H9 (cell line): ENCODE data around the gene ABCG1. TPM values are rescaled to one million over a fixed set of nuclear protein-coding genes. Genes with fewer than 3 reads are reported as not detected.

Source experiments
- DNase-seq: peaks from one replicate; pipeline ENCODE4 v3.0.0-alpha.2; 2017
- H2AFZ ChIP-seq: one replicate; pipeline ENCODE4 v1.6.1; 2013; ENCODE audit warnings: mild to moderate bottlenecking, low read length, control low read depth, moderate library complexity
- H2AK5ac ChIP-seq: 2 replicates; pipeline ENCODE4 v1.6.1; 2013; ENCODE audit warnings: low read length, control low read depth, mixed read lengths; ENCODE audit not compliant: insufficient read length
- H2BK120ac ChIP-seq: one replicate; pipeline ENCODE4 v1.6.1; 2013; ENCODE audit warnings: low read depth, mild to moderate bottlenecking, low read length, control low read depth, inconsistent platforms; ENCODE audit not compliant: poor library complexity, severe bottlenecking
- H2BK12ac ChIP-seq: 2 replicates; pipeline ENCODE4 v1.6.1; 2013; ENCODE audit warnings: low read length, control low read depth, mixed read lengths, low read depth; ENCODE audit not compliant: insufficient read length
- H2BK15ac ChIP-seq: 2 replicates; pipeline ENCODE4 v1.6.1; 2013; ENCODE audit warnings: low read depth, low read length, control low read depth
- H2BK20ac ChIP-seq: one replicate; pipeline ENCODE4 v1.6.1; 2013; ENCODE audit warnings: low read depth, mild to moderate bottlenecking, low read length, control low read depth, inconsistent platforms; ENCODE audit not compliant: poor library complexity, severe bottlenecking
- H2BK5ac ChIP-seq: 2 replicates; pipeline ENCODE4 v1.6.1; 2013; ENCODE audit warnings: low read length, control low read depth, mixed read lengths; ENCODE audit not compliant: insufficient read length
- H3K14ac ChIP-seq: 2 replicates; pipeline ENCODE4 v1.6.1; 2013; ENCODE audit warnings: low read length, control low read depth; ENCODE audit not compliant: insufficient read depth
- H3K18ac ChIP-seq: 2 replicates; pipeline ENCODE4 v1.6.1; 2013; ENCODE audit warnings: low read depth, mild to moderate bottlenecking, mixed read lengths, low read length, control low read depth; ENCODE audit not compliant: insufficient read length
- H3K23ac ChIP-seq: 2 replicates; pipeline ENCODE4 v1.6.1; 2013; ENCODE audit warnings: low read length, control low read depth, mixed read lengths, low read depth; ENCODE audit not compliant: insufficient read length
- H3K23me2 ChIP-seq: 2 replicates; pipeline ENCODE4 v1.6.1; 2013; ENCODE audit warnings: low read depth, mild to moderate bottlenecking, mixed read lengths, low read length, control low read depth; ENCODE audit not compliant: insufficient read length, poor library complexity, severe bottlenecking
- H3K27ac ChIP-seq: 2 replicates; pipeline ENCODE4 v1.5.1; 2013; ENCODE audit warnings: low read length, control low read depth, mixed read lengths, low read depth; ENCODE audit not compliant: insufficient read length
- H3K27me3 ChIP-seq: 2 replicates; pipeline ENCODE4 v1.6.1; 2013; ENCODE audit warnings: low read length, control low read depth, inconsistent platforms; ENCODE audit not compliant: insufficient read depth
- H3K4ac ChIP-seq: 2 replicates; pipeline ENCODE4 v1.6.1; 2013; ENCODE audit warnings: low read depth, mild to moderate bottlenecking, control low read depth, inconsistent platforms, low read length, moderate library complexity
- H3K4me1 ChIP-seq: 2 replicates; pipeline ENCODE4 v1.6.1; 2013; ENCODE audit warnings: low read length, control low read depth, inconsistent platforms; ENCODE audit not compliant: insufficient read depth
- H3K4me2 ChIP-seq: 2 replicates; pipeline ENCODE4 v1.6.1; 2013; ENCODE audit warnings: low read length, control low read depth, mixed read lengths; ENCODE audit not compliant: insufficient read length, insufficient read depth
- H3K56ac ChIP-seq: 2 replicates; pipeline ENCODE4 v1.6.1; 2013; ENCODE audit warnings: low read depth, mild to moderate bottlenecking, mixed read lengths, low read length, control low read depth; ENCODE audit not compliant: insufficient read length
- H3K79me1 ChIP-seq: 2 replicates; pipeline ENCODE4 v1.6.1; 2013; ENCODE audit warnings: low read depth, mild to moderate bottlenecking, moderate library complexity, low read length, control low read depth, inconsistent platforms; ENCODE audit not compliant: insufficient read depth, poor library complexity, severe bottlenecking
- H3K79me2 ChIP-seq: 2 replicates; pipeline ENCODE4 v1.6.1; 2013; ENCODE audit warnings: low read length, control low read depth, inconsistent platforms; ENCODE audit not compliant: insufficient read depth
- H3K9ac ChIP-seq: 2 replicates; pipeline ENCODE4 v1.6.1; 2013; ENCODE audit warnings: low read length, control low read depth, mixed read lengths; ENCODE audit not compliant: insufficient read length; ENCODE audit errors: extremely low read depth
- H3K9me3 ChIP-seq: one replicate; pipeline ENCODE4 v1.6.1; 2013; ENCODE audit warnings: low read depth, low read length, inconsistent platforms; ENCODE audit not compliant: control insufficient read depth
- H3T11ph ChIP-seq: one replicate; pipeline ENCODE4 v1.6.1; 2013; ENCODE audit warnings: mild to moderate bottlenecking, low read length, control low read depth, inconsistent platforms
- H4K20me1 ChIP-seq: one replicate; pipeline ENCODE4 v1.6.1; 2013; ENCODE audit not compliant: control insufficient read depth, insufficient read length, insufficient read depth
- H4K5ac ChIP-seq: 2 replicates; pipeline ENCODE4 v1.6.1; 2013; ENCODE audit warnings: low read depth, mild to moderate bottlenecking, mixed read lengths, low read length, control low read depth; ENCODE audit not compliant: insufficient read length
- H4K8ac ChIP-seq: replicated peaks from 2 replicates; pipeline ENCODE4 v1.6.1; 2013; ENCODE audit warnings: low read length, control low read depth, mixed read lengths, low read depth; ENCODE audit not compliant: insufficient read length
- H4K91ac ChIP-seq: 2 replicates; pipeline ENCODE4 v1.6.1; 2013; ENCODE audit warnings: low read depth, mild to moderate bottlenecking, moderate library complexity, mixed read lengths, low read length, control low read depth; ENCODE audit not compliant: insufficient read length
- H3K27ac Mint-ChIP-seq, 3 experiments: 2 replicates in 2 of 3; 3 replicates in 1 of 3; pipeline ENCODE4 v1.8.0; 2020 to 2021; ENCODE audit warnings: mixed read lengths in 3 of 3, mild to moderate bottlenecking in 1 of 3, moderate library complexity in 1 of 3
- H3K27me3 Mint-ChIP-seq: 2 replicates; pipeline ENCODE4 v1.8.0; 2021; ENCODE audit warnings: low read depth, mild to moderate bottlenecking, moderate library complexity, mixed read lengths
- H3K36me3 Mint-ChIP-seq, 3 experiments: 2 replicates in 2 of 3; 3 replicates in 1 of 3; pipeline ENCODE4 v1.8.0; 2020 to 2021; ENCODE audit warnings: low read depth in 3 of 3, mixed read lengths in 3 of 3; ENCODE audit not compliant: insufficient read depth in 1 of 3
- H3K4me1 Mint-ChIP-seq, 2 experiments: 2 replicates each; pipeline ENCODE4 v1.8.0; 2020; ENCODE audit warnings: mixed read lengths in 2 of 2
- H3K4me3 Mint-ChIP-seq, 2 experiments: 2 replicates in 1 of 2; 3 replicates in 1 of 2; pipeline ENCODE4 v1.8.0; 2020 to 2021; ENCODE audit warnings: mild to moderate bottlenecking in 2 of 2, mixed read lengths in 2 of 2, moderate library complexity in 1 of 2
- H3K9me3 Mint-ChIP-seq, 2 experiments: 2 replicates in 1 of 2; 3 replicates in 1 of 2; pipeline ENCODE4 v1.8.0; 2020; ENCODE audit warnings: mild to moderate bottlenecking in 2 of 2, mixed read lengths in 2 of 2, moderate library complexity in 1 of 2
- CTCF ChIP-seq: fragments of 200-600 bp; sonication (generic); conservative IDR thresholded peaks from 3 replicates; pipeline ENCODE4 v1.8.0; 2021; ENCODE audit warnings: antibody characterized with exemption, mild to moderate bottlenecking
- WGBS: extraction: QIAGEN DNeasy Blood & Tissue Kit; methylation state at CpG from one replicate; pipeline ENCODE4 v1.1.7; 2013; ENCODE audit warnings: missing lambda C conversion rate, low lambda C conversion rate, mixed read lengths; ENCODE audit not compliant: insufficient read length; ENCODE audit errors: extremely low coverage; 5-methylcytosine and 5-hydroxymethylcytosine counted together
- total RNA-seq: library from RNA; stranded (reverse); gene quantifications from 2 replicates; pipeline ENCODE4 v1.2.1, GENCODE V29; 2021

Gene ABCG1
- total RNA-seq, 1 experiment from 2014 or later = 0.83 TPM

GRCh38 chr21:42285569-42286245, 66.8 kb downstream of the ABCG1 start:
- Histone ChIP-seq H3K4ac (no peak overlapping the region), H3K23ac (no peak overlapping the region), H4K8ac (no peak overlapping the region), H3K56ac (no peak overlapping the region), H3T11ph (no peak overlapping the region), H3K79me2 (no peaks in the 10 kb centered on the region), H3K27me3 (no peaks in the 10 kb centered on the region; the same call in 1 of the 2 replicates), H3K79me1 (no peaks in the 10 kb centered on the region), H3K27ac (no peak overlapping the region), H2BK15ac (no peak overlapping the region), H4K5ac (no peak overlapping the region), H3K18ac (no peak overlapping the region), H4K91ac (no peak overlapping the region), H2AFZ (no peak overlapping the region), H3K9me3 (no peaks in the 10 kb centered on the region), H3K4me2 (no peak overlapping the region), H3K14ac (no peak overlapping the region), H2BK120ac (no peak overlapping the region), H3K23me2 (no peaks in the 10 kb centered on the region), H2BK5ac (no peak overlapping the region), H2BK20ac (no peak overlapping the region), H2AK5ac (no peak overlapping the region), H3K9ac (no peak overlapping the region), H3K4me1 (no peaks in the 10 kb centered on the region), H4K20me1 (no peaks in the 10 kb centered on the region), H2BK12ac (no peak overlapping the region)
- Mint-ChIP-seq H3K4me1 (peaks cover 3 to 20% of the 10 kb centered on the region in 2 experiments; a peak in 2 of 4 replicates), H3K9me3 (peaks cover 6 to 10% of the 10 kb centered on the region in 2 experiments), H3K27ac (no peak overlapping the region; a peak in 1 of 7 replicates), H3K27me3 (peaks cover 20% of the 10 kb centered on the region), H3K36me3 (peaks cover 12 to 13% (median 12%) of the 10 kb centered on the region in 3 experiments), H3K4me3 (no peak overlapping the region)
- TF ChIP-seq CTCF = no peak
- no peak for DNase-seq
- no CpG with 5 or more reads among the region's 13 CpGs for WGBS
